Measurements from ENCODE around the gene FAM222A.

Gene FAM222A

DNA sequence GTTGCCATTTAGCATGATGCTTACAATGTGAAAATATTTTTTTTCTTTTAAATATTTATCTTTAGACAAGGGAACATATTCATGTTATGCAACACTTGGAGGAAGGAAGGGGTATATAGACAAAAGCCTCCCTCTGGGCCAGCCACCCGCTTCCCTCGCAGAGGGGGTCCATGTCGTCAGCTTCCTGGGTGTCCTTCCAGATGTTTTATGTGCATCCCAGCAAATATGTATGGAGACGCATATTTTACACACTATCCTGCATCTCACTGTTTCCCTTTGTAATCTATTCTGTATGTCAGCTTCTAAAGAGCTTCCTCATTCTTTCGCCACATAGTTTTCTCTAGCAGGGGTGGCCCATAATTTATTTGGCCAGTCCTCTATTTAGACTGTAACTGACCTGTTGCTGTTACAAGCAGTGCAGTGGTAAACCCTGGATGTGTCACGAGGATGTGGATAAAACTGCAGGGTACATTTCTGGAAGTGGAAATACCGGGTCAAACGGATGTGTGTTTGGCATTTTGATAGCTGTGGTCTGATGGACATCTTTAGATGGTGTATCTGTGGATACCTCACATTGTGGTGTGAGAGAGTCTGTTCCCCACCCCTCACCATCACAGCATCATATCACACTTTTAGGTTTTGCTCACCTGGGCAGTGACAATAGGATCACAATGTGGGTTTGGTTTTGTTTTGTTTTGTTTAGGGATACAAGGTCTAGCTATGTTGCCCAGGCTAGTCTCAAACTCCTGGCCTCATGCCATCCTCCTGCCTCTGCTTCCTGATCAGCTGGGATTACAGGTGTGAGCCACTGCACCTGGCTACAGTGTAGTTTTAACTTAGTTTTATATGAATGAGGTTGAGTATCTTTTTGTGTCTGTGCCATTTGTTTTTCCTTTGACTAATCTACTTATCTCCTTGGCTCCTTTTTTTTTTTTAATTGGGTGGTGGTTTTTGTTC, 31.6 kb downstream of the FAM222A start:
- no peak for DNase-seq (ENCODE audit: insufficient read length, low spot score)

GRCh38 chr12:109752117-109753053, 38.8 kb downstream of the FAM222A start:
- TF ChIP-seq, protein P1, sequence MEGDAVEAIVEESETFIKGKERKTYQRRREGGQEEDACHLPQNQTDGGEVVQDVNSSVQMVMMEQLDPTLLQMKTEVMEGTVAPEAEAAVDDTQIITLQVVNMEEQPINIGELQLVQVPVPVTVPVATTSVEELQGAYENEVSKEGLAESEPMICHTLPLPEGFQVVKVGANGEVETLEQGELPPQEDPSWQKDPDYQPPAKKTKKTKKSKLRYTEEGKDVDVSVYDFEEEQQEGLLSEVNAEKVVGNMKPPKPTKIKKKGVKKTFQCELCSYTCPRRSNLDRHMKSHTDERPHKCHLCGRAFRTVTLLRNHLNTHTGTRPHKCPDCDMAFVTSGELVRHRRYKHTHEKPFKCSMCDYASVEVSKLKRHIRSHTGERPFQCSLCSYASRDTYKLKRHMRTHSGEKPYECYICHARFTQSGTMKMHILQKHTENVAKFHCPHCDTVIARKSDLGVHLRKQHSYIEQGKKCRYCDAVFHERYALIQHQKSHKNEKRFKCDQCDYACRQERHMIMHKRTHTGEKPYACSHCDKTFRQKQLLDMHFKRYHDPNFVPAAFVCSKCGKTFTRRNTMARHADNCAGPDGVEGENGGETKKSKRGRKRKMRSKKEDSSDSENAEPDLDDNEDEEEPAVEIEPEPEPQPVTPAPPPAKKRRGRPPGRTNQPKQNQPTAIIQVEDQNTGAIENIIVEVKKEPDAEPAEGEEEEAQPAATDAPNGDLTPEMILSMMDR (IDR thresholded peaks at IDR 0.05; ENCODE audit: insufficient read depth, missing control alignments) = no peak
- no peak for DNase-seq (ENCODE audit: insufficient read length, low spot score)

More for the DNA sequence above, 31.6 kb downstream of the FAM222A start:
- FAIRE-seq = no peak
- TF ChIP-seq, protein P1 (IDR thresholded peaks at IDR 0.05; ENCODE audit: insufficient read depth, missing control alignments) = no peak

GRCh38 chr12:109753054-109753401, 39.4 kb downstream of the FAM222A start:
- DNase-seq (ENCODE audit: insufficient read length, low spot score) (no peak), FAIRE-seq (no peak)
- TF ChIP-seq, protein P1 (IDR thresholded peaks at IDR 0.05; ENCODE audit: insufficient read depth, missing control alignments) = no peak

More at GRCh38 chr12:109752117-109753053, 38.8 kb downstream of the FAM222A start:
- no peak for FAIRE-seq

- TF ChIP-seq, protein P1 (IDR thresholded peaks at IDR 0.05; ENCODE audit: insufficient read depth, missing control alignments) = no peak
- FAIRE-seq = no peak
- no peak for DNase-seq (ENCODE audit: insufficient read length, low spot score)
These were observed 40.3 kb downstream of the FAM222A start for GRCh38 chr12:109753959-109754358.

DNA sequence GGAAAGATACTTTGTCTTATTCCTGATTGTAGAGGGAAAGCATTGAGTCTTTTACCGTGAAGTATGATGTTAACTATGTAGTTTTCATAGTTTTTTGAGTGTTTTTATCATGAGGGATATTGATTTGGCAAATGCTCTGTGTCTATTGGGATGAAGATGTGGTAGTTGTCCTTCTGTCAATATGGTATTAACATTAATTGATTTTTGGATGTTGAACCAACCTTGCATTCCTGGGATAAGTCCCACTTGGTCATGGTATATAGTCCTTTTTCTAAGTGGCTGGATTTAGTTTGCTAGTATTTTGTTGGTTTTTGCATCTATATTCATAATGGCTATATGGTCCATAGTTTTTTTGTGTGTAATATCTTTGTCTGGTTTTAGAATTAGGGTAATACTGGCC, 42.8 kb downstream of the FAM222A start:
- TF ChIP-seq, protein P1 (IDR thresholded peaks at IDR 0.05; ENCODE audit: insufficient read depth, missing control alignments) = no peak
- no peak for DNase-seq (ENCODE audit: insufficient read length, low spot score)

DNA sequence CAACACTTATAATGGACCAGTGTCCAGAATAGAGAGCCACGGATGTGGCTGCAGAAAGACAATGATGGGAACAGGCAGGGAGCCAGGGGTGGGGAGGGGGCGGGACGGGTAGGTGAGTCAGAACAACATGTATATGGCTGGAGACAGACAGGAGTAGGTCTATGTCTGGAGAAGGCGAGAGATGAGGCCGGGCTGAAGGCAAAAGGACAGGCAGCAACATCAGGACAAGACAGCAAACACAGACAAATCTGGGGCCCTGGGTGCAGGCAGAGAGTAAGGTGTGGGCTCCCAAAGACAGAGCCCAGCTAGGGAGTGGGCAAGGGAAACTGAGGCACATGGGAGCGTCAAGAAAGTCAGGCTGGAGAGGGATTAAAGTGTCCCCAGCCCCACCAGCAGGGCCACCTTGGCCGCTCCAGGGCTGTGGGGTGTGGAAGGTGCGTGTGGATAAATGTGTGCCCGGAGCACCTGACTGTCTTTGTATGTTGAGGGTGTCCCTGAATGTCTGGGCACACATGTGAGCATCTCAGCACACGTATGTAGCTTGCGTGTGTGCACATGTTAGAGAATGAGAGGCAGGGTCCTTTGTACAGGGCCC, 44.1 kb downstream of the FAM222A start:
- FAIRE-seq (no peak), DNase-seq (ENCODE audit: insufficient read length, low spot score) (no peak)
- TF ChIP-seq, protein P1 (IDR thresholded peaks at IDR 0.05; ENCODE audit: insufficient read depth, missing control alignments) = no peak

More for the DNA sequence above, 42.8 kb downstream of the FAM222A start:
- no peak for FAIRE-seq
